Uterus (tissue), 2 donors: ENCODE results near the gene WNT11.

Experiments
- CTCF ChIP-seq, 4 experiments: fragments of 200-600 bp in 2 of 4; fragments of 450-650 bp in 2 of 4; sonication (generic) in 2 of 4; IDR thresholded peaks; one replicate each; pipeline ENCODE4 v1.5.1; 2016 to 2019; ENCODE audit warnings: antibody characterized with exemption in 4 of 4, mild to moderate bottlenecking in 2 of 4, moderate library complexity in 1 of 4
- POLR2A ChIP-seq, 2 donors: fragments of 450-650 bp; IDR thresholded peaks; one replicate each; pipeline ENCODE4 v1.6.1; 2016; ENCODE audit warnings: antibody characterized with exemption in 2 of 2, mild to moderate bottlenecking in 1 of 2, moderate library complexity in 1 of 2

DNA sequence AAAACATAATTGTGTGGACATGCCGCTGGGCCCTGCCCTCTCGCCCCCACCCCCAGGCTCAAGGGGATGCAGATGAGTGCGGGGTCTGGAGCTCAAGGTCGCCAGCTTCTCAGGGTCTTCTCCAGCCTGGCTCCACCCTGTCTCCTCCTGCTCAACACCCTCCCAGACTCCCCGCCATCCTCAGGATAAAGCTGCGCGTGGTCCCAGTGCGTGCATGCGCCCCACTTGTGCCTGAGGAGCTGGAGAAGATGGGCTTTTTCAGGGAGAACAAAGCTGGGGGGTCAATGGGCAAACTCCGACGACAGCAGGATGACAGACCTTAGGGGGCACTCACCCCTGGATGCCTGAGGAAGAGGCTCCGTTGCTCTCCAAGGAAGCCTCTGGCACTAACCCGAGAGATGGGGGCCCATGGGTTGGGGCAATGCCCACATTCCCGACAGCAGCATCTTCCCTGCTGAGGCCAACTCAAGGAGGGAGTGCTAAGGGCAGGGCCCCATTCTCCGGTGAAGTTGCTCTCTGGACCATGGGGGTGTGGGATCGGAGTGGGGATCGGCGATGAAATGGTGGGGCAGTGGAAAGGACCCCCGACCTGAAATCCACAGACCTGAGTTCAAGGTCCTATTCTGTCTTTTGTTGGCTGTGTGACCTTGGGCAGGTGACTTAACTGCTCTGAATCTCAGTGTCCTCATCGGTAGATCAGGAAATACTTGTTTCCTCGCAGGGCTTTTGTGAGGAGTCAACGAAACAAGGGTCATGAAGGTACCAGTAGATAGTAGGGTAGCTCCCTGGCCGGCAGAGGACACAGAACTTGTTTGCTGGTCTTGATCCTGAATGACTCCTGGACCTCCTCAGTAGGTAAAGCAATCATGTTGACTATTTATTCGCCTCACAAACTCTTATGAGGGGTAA, 47.7 kb downstream of the WNT11 start:
- TF ChIP-seq CTCF (IDR thresholded peaks at IDR 0.05) (no peak), POLR2A (IDR thresholded peaks at IDR 0.05) (no peak)
